Spinal cord (tissue), 10 donors: ENCODE results near the gene MAPKBP1. TPM values are rescaled to one million over a fixed set of nuclear protein-coding genes. Genes with fewer than 3 reads are reported as not detected.

ENCODE experiments used
- DNase-seq, 6 donors: peaks; one replicate each; pipeline versions ENCODE4 v3.0.0 to v3.0.0-alpha.2; 2013 to 2015; ENCODE audit warnings: low spot score in 6 of 6, low read depth in 4 of 6
- H3K27ac ChIP-seq: one replicate; pipeline ENCODE4 v1.5.1; 2013; ENCODE audit warnings: low read depth, low read length, control low read depth
- H3K27me3 ChIP-seq: one replicate; pipeline ENCODE4 v1.6.1; 2013; ENCODE audit warnings: low read length; ENCODE audit not compliant: control insufficient read depth, insufficient read depth
- H3K36me3 ChIP-seq: one replicate; pipeline ENCODE4 v1.6.1; 2013; ENCODE audit warnings: low read length; ENCODE audit not compliant: control insufficient read depth, insufficient read depth
- H3K4me1 ChIP-seq: one replicate; pipeline ENCODE4 v1.6.1; 2013; ENCODE audit warnings: low read length; ENCODE audit not compliant: control insufficient read depth, insufficient read depth
- H3K4me3 ChIP-seq: one replicate; pipeline ENCODE4 v1.5.1; 2013; ENCODE audit warnings: low read depth, low read length, control low read depth
- H3K9me3 ChIP-seq: one replicate; pipeline ENCODE4 v1.6.1; 2013; ENCODE audit warnings: low read length; ENCODE audit not compliant: control insufficient read depth, insufficient read depth
- WGBS: methylation state at CpG from one replicate; pipeline ENCODE4 v1.1.5; 2013; ENCODE audit warnings: missing lambda C conversion rate; ENCODE audit not compliant: insufficient coverage; 5-methylcytosine and 5-hydroxymethylcytosine counted together
- polyA plus RNA-seq, 2 donors: library from polyadenylated mRNA; unstranded; fragments of 120-200 nt; gene quantifications; one replicate each; pipeline ENCODE4 v1.2.1, GENCODE V29; 2013; ENCODE audit not compliant: insufficient read length in 2 of 2
- total RNA-seq, 2 donors: library from RNA; depleted of rRNA in 1 of 2; stranded (reverse); fragments of 120-200 nt in 1 of 2; fragments of >200 nt in 1 of 2; gene quantifications; one replicate each; pipeline versions ENCODE4 v1.2.3 to v1.2.4, GENCODE V29; 2013 to 2014
- donor health status: healthy.

The MAPKBP1 gene
- total and polyA plus RNA-seq, 4 donors: 27.1 to 52.6 (median 31.8) TPM

GRCh38 chr15:41839781-41840491 is 65.7 kb downstream of the MAPKBP1 start:
- WGBS: 94% methylated on average over 14 of the region's 16 CpGs
- Histone ChIP-seq H3K27ac (no peak overlapping the region), H3K4me3 (no peak overlapping the region), H3K27me3 (no peaks in the 10 kb centered on the region), H3K9me3 (no peaks in the 10 kb centered on the region), H3K4me1 (no peaks in the 10 kb centered on the region), H3K36me3 (peaks cover 95% of the 10 kb centered on the region)
- DNase-seq: no peak

GRCh38 chr15:41840673-41841072 is 66.4 kb downstream of the MAPKBP1 start:
- Histone ChIP-seq H3K27ac (no peak overlapping the region), H3K4me1 (no peaks in the 10 kb centered on the region), H3K27me3 (no peaks in the 10 kb centered on the region), H3K36me3 (peaks cover 95% of the 10 kb centered on the region), H3K4me3 (no peak overlapping the region), H3K9me3 (no peaks in the 10 kb centered on the region)
- 87% methylated on average over 8 of the region's 15 CpGs for WGBS
- DNase-seq: no peak

- 96% methylated on average over 9 of the region's 10 CpGs for WGBS
- DNase-seq: no peak
- Histone ChIP-seq H3K27ac (no peak overlapping the region), H3K36me3 (peaks cover 96% of the 10 kb centered on the region), H3K9me3 (no peaks in the 10 kb centered on the region), H3K4me1 (no peaks in the 10 kb centered on the region), H3K27me3 (no peaks in the 10 kb centered on the region), H3K4me3 (no peak overlapping the region)
These were observed 66.8 kb downstream of the MAPKBP1 start for GRCh38 chr15:41841131-41841530.

- Histone ChIP-seq H3K4me1 (no peaks in the 10 kb centered on the region), H3K27me3 (no peaks in the 10 kb centered on the region), H3K36me3 (peaks cover 96% of the 10 kb centered on the region), H3K4me3 (no peak overlapping the region), H3K27ac (no peak overlapping the region), H3K9me3 (no peaks in the 10 kb centered on the region)
- WGBS: 77% methylated on average over 12 of the region's 12 CpGs
- no peak for DNase-seq
These were observed 67.9 kb downstream of the MAPKBP1 start for GRCh38 chr15:41842229-41842628.

DNA sequence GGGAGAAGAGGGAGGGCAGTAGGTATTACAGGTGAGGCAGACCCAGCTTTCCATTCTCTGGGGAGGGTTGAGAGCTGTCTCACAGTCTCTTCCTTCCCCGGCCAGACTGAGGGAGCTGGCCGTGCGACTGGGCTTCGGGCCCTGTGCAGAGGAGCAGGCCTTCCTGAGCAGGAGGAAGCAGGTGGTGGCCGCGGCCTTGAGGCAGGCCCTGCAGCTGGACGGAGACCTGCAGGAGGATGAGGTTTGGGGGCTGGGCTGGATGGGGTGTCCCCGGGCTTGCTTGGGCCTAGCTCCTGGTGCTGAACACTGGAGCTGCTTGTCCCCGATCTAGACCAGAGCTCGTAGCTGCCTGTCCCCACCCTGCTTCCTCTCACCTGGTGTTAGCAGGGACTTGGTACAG is 69.3 kb downstream of the MAPKBP1 start:
- DNase-seq: no peak
- H3K4me1 ChIP-seq: peaks cover 3% of the 10 kb centered on the region
- H3K4me3 ChIP-seq: no peak overlapping the region
- H3K36me3 ChIP-seq: peaks cover 97% of the 10 kb centered on the region
- H3K27me3 ChIP-seq: no peaks in the 10 kb centered on the region
- no peaks in the 10 kb centered on the region for H3K9me3 ChIP-seq
- 95% methylated on average over 8 of the region's 10 CpGs for WGBS
- no peak overlapping the region for H3K27ac ChIP-seq

GRCh38 chr15:41844814-41845213 is 70.5 kb downstream of the MAPKBP1 start:
- H3K9me3 ChIP-seq: no peaks in the 10 kb centered on the region
- H3K4me1 ChIP-seq: peaks cover 3% of the 10 kb centered on the region
- H3K36me3 ChIP-seq: peaks cover 99% of the 10 kb centered on the region
- no peak for DNase-seq
- H3K27ac ChIP-seq: no peak overlapping the region
- H3K27me3 ChIP-seq: no peaks in the 10 kb centered on the region
- 90% methylated on average over 12 of the region's 12 CpGs for whole genome bisulfite sequencing
- no peak overlapping the region for H3K4me3 ChIP-seq

DNA sequence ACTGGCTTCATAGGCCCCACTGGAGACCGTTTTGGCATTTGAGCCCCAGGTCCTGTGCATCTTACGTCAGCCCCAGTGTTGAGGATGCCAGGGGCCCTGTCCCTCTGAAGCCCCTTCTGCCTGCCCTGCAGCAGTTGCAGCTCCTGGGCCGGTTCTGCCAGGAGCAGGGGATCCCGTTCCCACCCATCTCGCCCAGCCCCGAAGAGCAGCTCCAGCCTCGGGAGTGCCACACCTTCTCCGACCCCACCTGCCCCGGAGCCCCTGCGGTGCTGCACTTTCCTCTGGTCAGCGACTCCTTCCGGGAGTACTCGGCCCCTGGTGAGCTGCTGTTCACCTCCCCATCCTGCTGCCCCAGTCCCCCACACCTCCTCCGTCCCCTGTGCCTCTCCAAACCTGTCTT is 72.9 kb downstream of the MAPKBP1 start:
- DNase-seq: no peak
- H3K4me3 ChIP-seq: no peak overlapping the region
- H3K27ac ChIP-seq: no peak overlapping the region
- 85% methylated on average over 14 of the region's 14 CpGs for whole genome bisulfite sequencing
- peaks cover 10% of the 10 kb centered on the region for H3K4me1 ChIP-seq
- H3K27me3 ChIP-seq: no peaks in the 10 kb centered on the region
- no peaks in the 10 kb centered on the region for H3K9me3 ChIP-seq
- H3K36me3 ChIP-seq: peaks cover 82% of the 10 kb centered on the region

GRCh38 chr15:41847981-41848380 is 73.7 kb downstream of the MAPKBP1 start:
- WGBS: 93% methylated on average over 9 of the region's 9 CpGs
- no peak for DNase-seq
- H3K4me3 ChIP-seq: no peak overlapping the region
- H3K36me3 ChIP-seq: peaks cover 75% of the 10 kb centered on the region
- H3K9me3 ChIP-seq: no peaks in the 10 kb centered on the region
- H3K27ac ChIP-seq: no peak overlapping the region
- peaks cover 17% of the 10 kb centered on the region for H3K4me1 ChIP-seq
- H3K27me3 ChIP-seq: no peaks in the 10 kb centered on the region

GRCh38 chr15:41848631-41849030 is 74.3 kb downstream of the MAPKBP1 start:
- WGBS: 79% methylated on average over 6 of the region's 10 CpGs

DNA sequence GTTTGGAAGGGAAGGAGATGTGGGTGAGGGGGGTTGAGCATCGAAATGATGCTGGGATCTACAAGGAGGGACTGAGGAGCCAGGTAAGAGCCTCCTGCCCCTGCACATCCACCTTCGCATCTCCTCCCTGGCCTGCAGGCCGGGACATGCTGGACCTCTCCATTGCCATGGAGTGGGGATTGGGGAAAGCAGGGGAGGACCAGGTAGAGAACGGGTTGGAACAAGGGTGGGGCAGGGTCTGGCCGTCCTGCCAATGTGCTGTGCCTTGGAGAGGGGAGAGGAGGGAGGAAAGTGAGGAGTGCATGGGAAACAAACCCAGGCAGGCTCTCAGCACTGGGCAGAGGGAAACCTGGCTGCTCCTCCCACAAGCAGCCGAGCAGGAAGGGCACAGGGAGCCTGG is 74.9 kb downstream of the MAPKBP1 start:
- Histone ChIP-seq H3K9me3 (no peaks in the 10 kb centered on the region), H3K27me3 (no peaks in the 10 kb centered on the region), H3K4me3 (no peak overlapping the region), H3K27ac (no peak overlapping the region), H3K36me3 (peaks cover 66% of the 10 kb centered on the region), H3K4me1 (peaks cover 30% of the 10 kb centered on the region)
- no peak for DNase-seq
- 79% methylated on average over 4 of the region's 6 CpGs for WGBS

More at GRCh38 chr15:41848631-41849030, 74.3 kb downstream of the MAPKBP1 start:
- no peaks in the 10 kb centered on the region for H3K9me3 ChIP-seq
- peaks cover 24% of the 10 kb centered on the region for H3K4me1 ChIP-seq
- no peak overlapping the region for H3K27ac ChIP-seq
- peaks cover 72% of the 10 kb centered on the region for H3K36me3 ChIP-seq
- no peak for DNase-seq
- no peaks in the 10 kb centered on the region for H3K27me3 ChIP-seq
- H3K4me3 ChIP-seq: no peak overlapping the region
